GM12878 (cell line): Measurements from ENCODE around the gene GGCT. TPM values are rescaled to one million over a fixed set of nuclear protein-coding genes. Genes with fewer than 3 reads are reported as not detected.

Experiments used
- ATAC-seq: fragments of 200-7000 bp; cut with Tn5 transposase; 3 replicates; pipeline ENCODE4 v1.9.1; 2020; ENCODE audit warnings: mild to moderate bottlenecking, moderate library complexity
- BruUV-seq: library from RNA; stranded (reverse); fragments of 400-500 nt; replicated peaks from 2 replicates; lab custom pipeline; 2021; lab: Mats Ljungman, UMichigan
- CTCF ChIA-PET: fragments of 300-600 bp; sonication (Branson Sonifier 250); formaldehyde crosslinking; extraction: SDS; loops from one replicate; lab custom pipeline; 2021; ENCODE audit warnings: inconsistent platforms; lab: Yijun Ruan, JAX
- POLR2A ChIA-PET: fragments of 350-600 bp; formaldehyde crosslinking; extraction: SDS; loops from one replicate; lab custom pipeline; 2021; ENCODE audit warnings: inconsistent platforms; lab: Charles Lee
- RAD21 ChIA-PET: fragments of 300-600 bp; sonication (Branson Sonifier 250); formaldehyde crosslinking; loops from one replicate; lab custom pipeline; 2023; ENCODE audit warnings: antibody characterized with exemption; ENCODE audit not compliant: unreplicated experiment; lab: Charles Lee
- SMC1A ChIA-PET: fragments of 300-600 bp; sonication (Branson Sonifier 250); formaldehyde crosslinking; loops from one replicate; lab custom pipeline; 2023; ENCODE audit not compliant: unreplicated experiment, uncharacterized antibody; lab: Charles Lee
- DNase-seq: peaks from one replicate; pipeline ENCODE4 v3.0.0-alpha.2; 2011; ENCODE audit warnings: low read depth, low spot score
- FAIRE-seq: peaks from 3 replicates; lab custom pipeline; 2011; peaks lifted over from hg19 to GRCh38; lab: Jason Lieb, UNC
- H2AFZ ChIP-seq: 2 replicates; pipeline ENCODE4 v1.6.0; 2011; ENCODE audit warnings: low read depth, low read length, control low read depth; ENCODE audit not compliant: control insufficient read depth
- H3K27ac ChIP-seq: 2 replicates; pipeline ENCODE4 v1.5.1; 2011; ENCODE audit warnings: control low read depth; ENCODE audit not compliant: control insufficient read depth, insufficient read depth
- H3K27me3 ChIP-seq, 2 experiments: replicated peaks in 1 of 2; 2 replicates each; pipeline versions ENCODE4 v1.6.0 to v1.6.1; 2011; ENCODE audit warnings: low read length in 1 of 2; ENCODE audit not compliant: control insufficient read depth in 2 of 2, insufficient read depth in 2 of 2
- H3K36me3 ChIP-seq, 2 experiments: 2 replicates each; pipeline ENCODE4 v1.5.1; 2011; ENCODE audit warnings: low read length in 1 of 2; ENCODE audit not compliant: control insufficient read depth in 2 of 2, insufficient read depth in 2 of 2
- H3K4me1 ChIP-seq: 2 replicates; pipeline ENCODE4 v1.6.1; 2011; ENCODE audit warnings: mild to moderate bottlenecking, low read length, moderate library complexity, mixed read lengths; ENCODE audit not compliant: control insufficient read depth, insufficient read depth
- H3K4me2 ChIP-seq: 2 replicates; pipeline ENCODE4 v1.6.0; 2011; ENCODE audit warnings: control low read depth; ENCODE audit not compliant: control insufficient read depth, insufficient read depth
- H3K4me3 ChIP-seq: fragments of 200-600 bp; sonication (generic); 2 replicates; pipeline ENCODE4 v1.5.1; 2016
- H3K79me2 ChIP-seq: 2 replicates; pipeline ENCODE4 v1.6.0; 2011; ENCODE audit warnings: low read length; ENCODE audit not compliant: control insufficient read depth, insufficient read depth
- H3K9ac ChIP-seq: 2 replicates; pipeline ENCODE4 v1.8.0; 2011; ENCODE audit warnings: low read length, control low read depth, mixed read lengths; ENCODE audit not compliant: control insufficient read depth, insufficient read depth
- H3K9me3 ChIP-seq: replicated peaks from 3 replicates; pipeline ENCODE4 v1.5.1; 2011; ENCODE audit warnings: mild to moderate bottlenecking, low read length; ENCODE audit not compliant: control insufficient read depth, insufficient read depth
- H4K20me1 ChIP-seq: 2 replicates; pipeline ENCODE4 v1.6.0; 2011; ENCODE audit not compliant: control insufficient read depth, insufficient read depth
- CBFB ChIP-seq: IDR thresholded peaks from 2 replicates; pipeline ENCODE4 v1.6.1; 2016; ENCODE audit warnings: antibody characterized with exemption, low read depth
- CREB1 ChIP-seq: IDR thresholded peaks from 2 replicates; pipeline ENCODE4 v1.6.1; 2012; ENCODE audit warnings: low read depth, mild to moderate bottlenecking, inconsistent platforms
- EED ChIP-seq: sonication (generic); IDR thresholded peaks from 2 replicates; pipeline ENCODE4 v1.6.1; 2016; ENCODE audit warnings: antibody characterized with exemption, low read depth
- HDGF ChIP-seq: fragments of 450-650 bp; IDR thresholded peaks from 2 replicates; pipeline ENCODE4 v1.6.1; 2016; ENCODE audit warnings: antibody characterized with exemption
- KAT2A ChIP-seq: conservative IDR thresholded peaks from 2 replicates; pipeline ENCODE4 v1.6.1; 2011; ENCODE audit warnings: low read depth, low read length; ENCODE audit not compliant: control insufficient read depth
- MYB ChIP-seq: fragments of 150-350 bp; IDR thresholded peaks from 2 replicates; pipeline ENCODE4 v1.6.1; 2014; ENCODE audit warnings: mild to moderate bottlenecking, low read depth, low read length, borderline replicate concordance
- NR2C1 ChIP-seq: fragments of 450-650 bp; IDR thresholded peaks from 2 replicates; pipeline ENCODE4 v1.6.1; 2017; ENCODE audit warnings: antibody characterized with exemption, mild to moderate bottlenecking, moderate library complexity
- SIX5 ChIP-seq: IDR thresholded peaks from 2 replicates; pipeline ENCODE4 v1.6.1; 2011; ENCODE audit warnings: mild to moderate bottlenecking, low read depth, low read length, moderate library complexity; ENCODE audit not compliant: severe bottlenecking
- SRF ChIP-seq, 2 experiments: IDR thresholded peaks; 2 replicates each; pipeline ENCODE4 v1.6.1; 2011; ENCODE audit warnings: low read depth in 2 of 2, low read length in 2 of 2, mild to moderate bottlenecking in 1 of 2, moderate library complexity in 1 of 2
- SUZ12 ChIP-seq: fragments of 200-600 bp; sonication (generic); IDR thresholded peaks from one replicate; pipeline ENCODE4 v1.6.1; 2018; ENCODE audit warnings: antibody characterized with exemption, mild to moderate bottlenecking; ENCODE audit not compliant: unreplicated experiment
- ZZZ3 ChIP-seq: IDR thresholded peaks from 2 replicates; pipeline ENCODE4 v1.6.1; 2011; ENCODE audit warnings: low read depth; ENCODE audit not compliant: control insufficient read depth, insufficient read length
- WGBS: methylation state at CpG from one replicate; pipeline ENCODE4 v1.1.6; 2016; ENCODE audit warnings: low lambda C conversion rate; ENCODE audit not compliant: insufficient replicate concordance, insufficient coverage; ENCODE audit errors: missing lambda C conversion rate; 5-methylcytosine and 5-hydroxymethylcytosine counted together
- in situ Hi-C: fragments of 300-500 bp; cut with MboI; formaldehyde crosslinking; loops from 9 replicates; pipeline ENCODE4 v1.14.3; 2018; ENCODE audit warnings: mixed read lengths
- intact Hi-C: fragments of 100-400 bp; cut with micrococcal nuclease; formaldehyde crosslinking; loops from one replicate; pipeline ENCODE4 v1.14.2; 2022; ENCODE audit not compliant: unreplicated experiment
- polyA plus RNA-seq, 11 experiments: library from polyadenylated mRNA; depleted of rRNA in 4 of 11; unstranded in 6 of 11; stranded (reverse) in 5 of 11; fragments of >200 nt; fragmentation: Nextera tagmentation in 4 of 11; fragmentation: Illumina TruSeq in 1 of 11; extraction: Ambion mirVana in 4 of 11; extraction: Trizol in 1 of 11; gene quantifications; 1 replicate in 1 of 11; 2 replicates in 10 of 11; pipeline versions ENCODE4 v1.2.1 to v1.2.3, GENCODE V29; 2011 to 2016; ENCODE audit warnings: inconsistent platforms in 2 of 11, missing spikeins in 2 of 11, low read depth in 1 of 11
- total RNA-seq, 4 experiments: library from RNA; depleted of rRNA in 3 of 4; stranded (reverse); fragments of >200 nt in 3 of 4; fragmentation: Illumina TruSeq in 1 of 4; extraction: Trizol in 1 of 4; gene quantifications; 2 replicates each; pipeline versions ENCODE4 v1.2.1 to v1.2.3, GENCODE V29; 2013 to 2021
- TF ChIP-seq, protein P1 (sequence below): fragments of 450-650 bp; IDR thresholded peaks from 2 replicates; pipeline ENCODE4 v1.6.1; 2018; ENCODE audit warnings: mild to moderate bottlenecking, low read depth, moderate library complexity; ENCODE audit not compliant: partially characterized antibody
- TF ChIP-seq, protein P2 (sequence below): fragments of 150-350 bp; IDR thresholded peaks from 2 replicates; pipeline ENCODE4 v1.6.1; 2016; ENCODE audit warnings: low read depth, low read length
- TF ChIP-seq, protein P3 (sequence below): IDR thresholded peaks from 2 replicates; pipeline ENCODE4 v1.6.1; 2012; ENCODE audit warnings: low read length, inconsistent platforms
- TF ChIP-seq, protein P4 (sequence below): IDR thresholded peaks from 2 replicates; pipeline ENCODE4 v1.6.1; 2011; ENCODE audit warnings: borderline replicate concordance, low read depth, mild to moderate bottlenecking, moderate library complexity, mixed read lengths, low read length; ENCODE audit not compliant: insufficient read depth; ENCODE audit errors: extremely low read length

Gene GGCT
- total and polyA plus RNA-seq, 10 of the 15 experiments (the other 5 are each of a cell fraction or from before 2014, with no cell fraction given), result 57.0 to 215 (median 92.3) TPM

DNA sequence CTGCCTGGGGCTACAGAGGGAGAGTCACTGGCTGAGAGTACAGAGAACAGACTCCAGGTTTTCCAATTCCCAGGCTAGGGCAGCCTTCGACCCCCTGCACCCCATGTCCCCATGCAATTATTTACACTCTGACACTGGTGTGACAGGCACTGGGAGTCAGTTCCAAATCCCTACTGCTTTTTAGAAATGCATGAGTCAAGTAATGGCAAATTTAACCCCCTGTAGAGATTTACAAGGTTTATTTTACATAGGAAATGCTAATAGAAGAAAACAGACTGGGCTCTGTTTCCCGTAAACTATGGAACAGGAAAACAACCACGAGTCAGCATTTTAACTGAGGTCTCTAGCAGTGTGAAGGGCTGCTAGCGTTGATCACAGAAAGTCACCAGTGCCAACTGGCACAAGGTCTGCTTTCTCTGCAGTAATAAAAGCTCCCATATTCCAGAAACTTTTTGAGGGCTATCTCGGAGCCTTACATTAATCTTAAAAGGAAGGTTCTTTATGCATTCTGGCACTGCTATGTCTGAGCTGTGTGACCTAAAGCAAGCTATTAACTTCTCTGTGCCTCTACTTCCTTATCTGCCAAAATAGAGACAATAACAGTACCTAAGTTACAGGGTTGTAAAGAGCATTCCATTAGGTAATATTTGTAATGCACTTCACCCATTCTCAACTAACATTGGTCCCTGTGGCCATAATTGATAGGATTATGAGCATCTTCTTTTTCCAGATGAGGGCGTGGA is 54.2 kb downstream of the GGCT start:
- Histone ChIP-seq H3K79me2 (no peaks in the 10 kb centered on the region), H3K9ac (no peak overlapping the region), H4K20me1 (no peaks in the 10 kb centered on the region), H3K27ac (no peak overlapping the region), H2AFZ (no peak overlapping the region), H3K9me3 (no peaks in the 10 kb centered on the region), H3K27me3 (no peaks in the 10 kb centered on the region), H3K4me3 (no peak overlapping the region), H3K36me3 (peaks cover 0 to 10% of the 10 kb centered on the region in 2 experiments; a peak in 2 of 4 replicates), H3K4me1 (peaks cover 4% of the 10 kb centered on the region), H3K4me2 (no peak overlapping the region)
- FAIRE-seq (no peak), ATAC-seq (no peak), DNase-seq (no peak)
- POLR2A ChIA-PET, result no interaction called here
- CTCF ChIA-PET, result interaction anchor here (1.7 kb wide), 1 partner anchor 54 kb away, joined by 4 read pairs; no protein-coding TSS in a partner anchor
- BruUV-seq, result no TSS peak
- in situ Hi-C loops (no loop called here), intact Hi-C loops (no loop called here)
- RAD21 ChIA-PET, result no interaction called here
- WGBS, result 88% methylated on average over 6 of the region's 6 CpGs
- SMC1A ChIA-PET, result interaction anchor here (1.6 kb wide), 1 partner anchor 128 kb away, joined by 7 read pairs; no protein-coding TSS in a partner anchor
- TF ChIP-seq HDGF, result no peak
- TF ChIP-seq, protein P1, sequence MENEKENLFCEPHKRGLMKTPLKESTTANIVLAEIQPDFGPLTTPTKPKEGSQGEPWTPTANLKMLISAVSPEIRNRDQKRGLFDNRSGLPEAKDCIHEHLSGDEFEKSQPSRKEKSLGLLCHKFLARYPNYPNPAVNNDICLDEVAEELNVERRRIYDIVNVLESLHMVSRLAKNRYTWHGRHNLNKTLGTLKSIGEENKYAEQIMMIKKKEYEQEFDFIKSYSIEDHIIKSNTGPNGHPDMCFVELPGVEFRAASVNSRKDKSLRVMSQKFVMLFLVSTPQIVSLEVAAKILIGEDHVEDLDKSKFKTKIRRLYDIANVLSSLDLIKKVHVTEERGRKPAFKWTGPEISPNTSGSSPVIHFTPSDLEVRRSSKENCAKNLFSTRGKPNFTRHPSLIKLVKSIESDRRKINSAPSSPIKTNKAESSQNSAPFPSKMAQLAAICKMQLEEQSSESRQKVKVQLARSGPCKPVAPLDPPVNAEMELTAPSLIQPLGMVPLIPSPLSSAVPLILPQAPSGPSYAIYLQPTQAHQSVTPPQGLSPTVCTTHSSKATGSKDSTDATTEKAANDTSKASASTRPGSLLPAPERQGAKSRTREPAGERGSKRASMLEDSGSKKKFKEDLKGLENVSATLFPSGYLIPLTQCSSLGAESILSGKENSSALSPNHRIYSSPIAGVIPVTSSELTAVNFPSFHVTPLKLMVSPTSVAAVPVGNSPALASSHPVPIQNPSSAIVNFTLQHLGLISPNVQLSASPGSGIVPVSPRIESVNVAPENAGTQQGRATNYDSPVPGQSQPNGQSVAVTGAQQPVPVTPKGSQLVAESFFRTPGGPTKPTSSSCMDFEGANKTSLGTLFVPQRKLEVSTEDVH, result no peak
- no peak for TF ChIP-seq MYB
- no peak for TF ChIP-seq KAT2A
- TF ChIP-seq, protein P2, sequence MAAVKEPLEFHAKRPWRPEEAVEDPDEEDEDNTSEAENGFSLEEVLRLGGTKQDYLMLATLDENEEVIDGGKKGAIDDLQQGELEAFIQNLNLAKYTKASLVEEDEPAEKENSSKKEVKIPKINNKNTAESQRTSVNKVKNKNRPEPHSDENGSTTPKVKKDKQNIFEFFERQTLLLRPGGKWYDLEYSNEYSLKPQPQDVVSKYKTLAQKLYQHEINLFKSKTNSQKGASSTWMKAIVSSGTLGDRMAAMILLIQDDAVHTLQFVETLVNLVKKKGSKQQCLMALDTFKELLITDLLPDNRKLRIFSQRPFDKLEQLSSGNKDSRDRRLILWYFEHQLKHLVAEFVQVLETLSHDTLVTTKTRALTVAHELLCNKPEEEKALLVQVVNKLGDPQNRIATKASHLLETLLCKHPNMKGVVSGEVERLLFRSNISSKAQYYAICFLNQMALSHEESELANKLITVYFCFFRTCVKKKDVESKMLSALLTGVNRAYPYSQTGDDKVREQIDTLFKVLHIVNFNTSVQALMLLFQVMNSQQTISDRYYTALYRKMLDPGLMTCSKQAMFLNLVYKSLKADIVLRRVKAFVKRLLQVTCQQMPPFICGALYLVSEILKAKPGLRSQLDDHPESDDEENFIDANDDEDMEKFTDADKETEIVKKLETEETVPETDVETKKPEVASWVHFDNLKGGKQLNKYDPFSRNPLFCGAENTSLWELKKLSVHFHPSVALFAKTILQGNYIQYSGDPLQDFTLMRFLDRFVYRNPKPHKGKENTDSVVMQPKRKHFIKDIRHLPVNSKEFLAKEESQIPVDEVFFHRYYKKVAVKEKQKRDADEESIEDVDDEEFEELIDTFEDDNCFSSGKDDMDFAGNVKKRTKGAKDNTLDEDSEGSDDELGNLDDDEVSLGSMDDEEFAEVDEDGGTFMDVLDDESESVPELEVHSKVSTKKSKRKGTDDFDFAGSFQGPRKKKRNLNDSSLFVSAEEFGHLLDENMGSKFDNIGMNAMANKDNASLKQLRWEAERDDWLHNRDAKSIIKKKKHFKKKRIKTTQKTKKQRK, result no peak
- TF ChIP-seq CBFB, result no peak
- TF ChIP-seq, protein P3, sequence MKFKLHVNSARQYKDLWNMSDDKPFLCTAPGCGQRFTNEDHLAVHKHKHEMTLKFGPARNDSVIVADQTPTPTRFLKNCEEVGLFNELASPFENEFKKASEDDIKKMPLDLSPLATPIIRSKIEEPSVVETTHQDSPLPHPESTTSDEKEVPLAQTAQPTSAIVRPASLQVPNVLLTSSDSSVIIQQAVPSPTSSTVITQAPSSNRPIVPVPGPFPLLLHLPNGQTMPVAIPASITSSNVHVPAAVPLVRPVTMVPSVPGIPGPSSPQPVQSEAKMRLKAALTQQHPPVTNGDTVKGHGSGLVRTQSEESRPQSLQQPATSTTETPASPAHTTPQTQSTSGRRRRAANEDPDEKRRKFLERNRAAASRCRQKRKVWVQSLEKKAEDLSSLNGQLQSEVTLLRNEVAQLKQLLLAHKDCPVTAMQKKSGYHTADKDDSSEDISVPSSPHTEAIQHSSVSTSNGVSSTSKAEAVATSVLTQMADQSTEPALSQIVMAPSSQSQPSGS, result no peak
- TF ChIP-seq ZZZ3, result no peak
- no peak for TF ChIP-seq SIX5
- TF ChIP-seq, protein P4, sequence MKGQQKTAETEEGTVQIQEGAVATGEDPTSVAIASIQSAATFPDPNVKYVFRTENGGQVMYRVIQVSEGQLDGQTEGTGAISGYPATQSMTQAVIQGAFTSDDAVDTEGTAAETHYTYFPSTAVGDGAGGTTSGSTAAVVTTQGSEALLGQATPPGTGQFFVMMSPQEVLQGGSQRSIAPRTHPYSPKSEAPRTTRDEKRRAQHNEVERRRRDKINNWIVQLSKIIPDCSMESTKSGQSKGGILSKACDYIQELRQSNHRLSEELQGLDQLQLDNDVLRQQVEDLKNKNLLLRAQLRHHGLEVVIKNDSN, result no peak
- TF ChIP-seq NR2C1, result no peak
- TF ChIP-seq EED, result no peak
- no peak for TF ChIP-seq SRF (IDR thresholded peaks at IDR 0.05; ENCODE audit: low read depth in 2 of 2, low read length in 2 of 2)
- no peak for TF ChIP-seq SUZ12
- no peak for TF ChIP-seq CREB1
